BLaER1 treated with 17β-estradiol and CSF1 and Interleukin-3, amounts not matched to agents 10 nM and 100 nM (cell line): ENCODE measurements around the gene SHD.
"Not testable (repeated sequence)": the region's sequence is repeated elsewhere in the genome, so short reads cannot be mapped to it uniquely, and the experiment has no call there.

ENCODE experiments used
- H3K27ac ChIP-seq, 11 experiments: shearing (Covaris generic); formaldehyde crosslinking; 2 replicates each; pipeline ENCODE4 v1.8.1; 2022
- H3K27me3 ChIP-seq, 11 experiments: shearing (Covaris generic); formaldehyde crosslinking; 2 replicates each; pipeline ENCODE4 v1.8.1; 2022
- H3K36me3 ChIP-seq, 11 experiments: shearing (Covaris generic); formaldehyde crosslinking; 2 replicates each; pipeline ENCODE4 v1.8.1; 2022
- H3K4me1 ChIP-seq, 10 experiments: shearing (Covaris generic); formaldehyde crosslinking; 2 replicates each; pipeline ENCODE4 v1.8.1; 2022
- H3K4me2 ChIP-seq, 11 experiments: shearing (Covaris generic); formaldehyde crosslinking; 2 replicates each; pipeline ENCODE4 v1.8.1; 2022
- H3K4me3 ChIP-seq, 10 experiments: shearing (Covaris generic); formaldehyde crosslinking; 2 replicates each; pipeline ENCODE4 v1.8.1; 2022
- H3K9ac ChIP-seq, 11 experiments: shearing (Covaris generic); formaldehyde crosslinking; 2 replicates each; pipeline ENCODE4 v1.8.1; 2022
- H3K9me3 ChIP-seq, 11 experiments: shearing (Covaris generic); formaldehyde crosslinking; replicated peaks in 1 of 11; 2 replicates each; pipeline ENCODE4 v1.8.1; 2022
- H4K20me1 ChIP-seq, 11 experiments: shearing (Covaris generic); formaldehyde crosslinking; 2 replicates each; pipeline ENCODE4 v1.8.1; 2022
- Cebpa-rat ChIP-seq, 11 experiments: shearing (Covaris generic); IDR thresholded peaks; 2 replicates each; pipeline ENCODE4 v1.8.1; 2022

SHD gene

DNA sequence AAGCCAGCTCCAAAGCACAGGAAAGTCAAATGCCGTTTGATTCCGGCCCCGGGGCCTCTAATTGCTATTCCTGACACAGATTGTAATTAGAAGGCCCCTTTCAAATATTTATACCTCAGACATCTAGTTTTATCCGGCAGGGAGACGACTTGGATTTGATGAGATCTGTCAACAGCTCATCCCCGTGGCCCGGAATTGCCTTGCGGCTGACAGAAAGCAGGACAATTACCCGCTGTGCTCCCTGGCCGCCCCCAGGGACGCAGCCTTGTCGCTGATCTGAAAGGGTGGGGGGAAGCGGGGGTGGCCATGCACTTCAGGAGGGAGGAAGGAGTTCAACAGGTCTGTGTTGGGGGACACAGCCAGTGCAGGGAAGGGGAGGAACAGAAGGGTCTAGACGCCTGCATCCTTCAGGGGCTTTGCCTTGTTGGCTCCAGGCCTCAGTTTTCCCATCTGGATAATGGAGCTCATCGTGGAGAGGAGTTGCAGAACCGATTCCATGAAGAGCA lies 1.8 kb upstream of the SHD start:
- H3K4me2 ChIP-seq, result 0 out of 22 replicates have a peak overlapping the region, but pooled peaks of 1 of the 11 experiments have one; percentile 92
- TF ChIP-seq Cebpa-rat (IDR thresholded peaks at IDR 0.05), result no peak

DNA sequence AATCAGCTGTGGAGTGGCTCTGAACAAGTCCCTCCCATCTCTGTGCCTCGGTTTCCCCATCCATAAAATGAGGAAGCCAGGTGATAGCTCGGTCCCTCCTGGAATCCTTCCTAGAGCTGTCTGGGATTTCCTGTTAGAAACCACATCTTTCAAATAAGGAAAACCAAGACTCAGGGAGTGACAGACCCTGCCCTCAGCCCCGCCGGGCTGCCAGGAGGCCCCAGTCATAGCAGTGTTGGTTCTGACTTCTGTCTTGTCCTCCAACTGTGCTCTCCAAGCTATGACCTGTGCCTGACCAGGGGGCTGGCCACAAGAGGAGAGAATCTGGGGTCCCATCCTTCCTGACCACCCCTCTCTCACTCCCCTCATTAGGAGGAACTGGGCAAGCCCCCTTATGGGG lies 1.1 kb upstream of the SHD start:
- Histone ChIP-seq H3K9me3 (no peaks in the 10 kb centered on the region), H3K27me3 (peaks cover 53 to 62% (median 59%) of the 10 kb centered on the region in 11 experiments), H4K20me1 (peaks cover 0 to 22% (median 6%) of the 10 kb centered on the region in 11 experiments; a peak in 9 of 22 replicates), H3K4me1 (peaks cover 9 to 28% (median 19%) of the 10 kb centered on the region in 10 experiments; a peak in 19 of 20 replicates), H3K4me2 (peak overlapping the region in 8 of 11 experiments; percentile 34 to 92 (median 70); a peak in 16 of 22 replicates), H3K27ac (no peak overlapping the region), H3K4me3 (no peak overlapping the region), H3K36me3 (no peaks in the 10 kb centered on the region; a peak in 1 of 22 replicates), H3K9ac (peak overlapping the region in 3 of 11 experiments; percentile 24 to 37 (median 28); a peak in 2 of 22 replicates)
- TF ChIP-seq Cebpa-rat (IDR thresholded peaks at IDR 0.05), result no peak

More for the DNA sequence above, 1.8 kb upstream of the SHD start:
- peaks cover 45 to 55% (median 52%) of the 10 kb centered on the region in 11 experiments for H3K27me3 ChIP-seq
- no peak overlapping the region for H3K9ac ChIP-seq
- peaks cover 9 to 28% (median 19%) of the 10 kb centered on the region in 10 experiments; a peak in 19 of 20 replicates for H3K4me1 ChIP-seq
- no peaks in the 10 kb centered on the region for H3K9me3 ChIP-seq
- H4K20me1 ChIP-seq, result peaks cover 0 to 22% (median 6%) of the 10 kb centered on the region in 11 experiments; a peak in 9 of 22 replicates
- H3K4me3 ChIP-seq, result no peak overlapping the region
- peaks cover 0 to 7% (median under 1%) of the 10 kb centered on the region in 11 experiments; a peak in 6 of 22 replicates for H3K36me3 ChIP-seq
- H3K27ac ChIP-seq, result no peak overlapping the region

DNA sequence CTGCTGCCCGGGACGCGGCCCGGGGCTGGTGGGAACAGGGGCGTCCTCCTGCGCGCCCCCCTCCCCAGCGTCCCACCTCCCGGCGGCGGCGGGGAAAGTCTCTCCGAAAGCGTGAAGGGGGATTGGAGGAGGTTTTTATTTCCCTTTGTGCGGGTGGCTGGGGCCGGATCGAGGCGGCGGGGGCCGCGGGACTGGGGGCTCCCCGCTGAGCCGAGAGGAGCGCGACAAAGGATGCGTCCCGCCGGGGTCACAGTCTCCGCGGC lies 132 bp downstream of the SHD start:
- peaks cover 0 to 22% (median 6%) of the 10 kb centered on the region in 11 experiments; a peak in 9 of 22 replicates for H4K20me1 ChIP-seq
- no peak overlapping the region for H3K27ac ChIP-seq
- H3K4me2 ChIP-seq, result peak overlapping the region; percentile 84 to 94 (median 91)
- peaks cover 9 to 28% (median 19%) of the 10 kb centered on the region in 10 experiments; a peak in 19 of 20 replicates for H3K4me1 ChIP-seq
- H3K9ac ChIP-seq, result peak overlapping the region in 10 of 11 experiments; percentile 18 to 64 (median 48); a peak in 11 of 22 replicates
- H3K27me3 ChIP-seq, result peaks cover 54 to 67% (median 62%) of the 10 kb centered on the region in 11 experiments
- H3K4me3 ChIP-seq, result peak overlapping the region; percentile 38 to 65 (median 54)
- TF ChIP-seq Cebpa-rat (IDR thresholded peaks at IDR 0.05), result no peak
- no peaks in the 10 kb centered on the region for H3K9me3 ChIP-seq
- no peaks in the 10 kb centered on the region for H3K36me3 ChIP-seq

DNA sequence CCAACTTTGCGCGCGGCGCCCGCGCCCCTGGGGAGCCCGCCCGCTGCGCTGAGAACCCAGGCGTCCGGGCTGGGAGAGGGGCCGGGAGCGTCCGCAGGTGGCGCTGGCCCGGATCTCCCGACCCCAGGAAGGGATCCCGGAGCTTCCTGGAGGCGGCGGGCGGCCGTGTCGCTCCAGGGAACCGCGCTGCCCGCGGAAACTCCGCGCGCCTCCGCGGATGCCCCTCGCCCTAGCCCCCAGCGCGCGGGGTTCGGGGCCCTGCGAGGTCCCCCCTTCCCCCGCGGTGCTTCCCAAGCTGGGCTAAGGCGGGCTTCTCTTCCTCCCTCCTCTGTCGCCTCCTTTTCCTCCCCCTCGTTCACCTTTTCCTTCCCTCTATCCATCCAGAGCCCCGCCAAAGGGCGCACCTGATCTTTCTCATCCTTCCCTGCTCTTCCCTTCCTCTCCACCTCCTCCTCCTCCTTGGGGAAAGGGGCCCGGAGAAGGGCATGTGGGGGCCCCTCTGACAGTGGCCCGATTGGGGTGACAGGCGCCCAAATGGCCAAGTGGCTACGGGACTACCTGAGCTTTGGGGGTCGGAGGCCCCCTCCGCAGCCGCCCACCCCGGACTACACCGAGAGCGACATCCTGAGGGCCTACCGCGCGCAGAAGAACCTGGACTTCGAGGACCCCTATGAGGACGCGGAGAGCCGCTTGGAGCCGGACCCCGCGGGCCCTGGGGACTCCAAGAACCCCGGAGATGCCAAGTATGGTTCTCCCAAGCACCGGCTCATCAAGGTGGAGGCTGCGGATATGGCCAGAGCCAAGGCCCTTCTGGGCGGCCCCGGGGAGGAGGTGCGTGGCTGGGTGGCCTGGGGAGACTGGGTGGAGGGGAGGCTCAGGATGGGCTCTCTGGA lies 710 bp downstream of the SHD start:
- Histone ChIP-seq H3K4me3 (peak overlapping the region; percentile 38 to 65 (median 54)), H4K20me1 (peaks cover 0 to 22% (median 6%) of the 10 kb centered on the region in 11 experiments; a peak in 9 of 22 replicates), H3K9me3 (no peaks in the 10 kb centered on the region), H3K27me3 (peaks cover 54 to 67% (median 62%) of the 10 kb centered on the region in 11 experiments), H3K9ac (peak overlapping the region in 10 of 11 experiments; percentile 18 to 64 (median 48); a peak in 12 of 22 replicates), H3K36me3 (no peaks in the 10 kb centered on the region), H3K27ac (no peak overlapping the region), H3K4me2 (peak overlapping the region; percentile 84 to 94 (median 91)), H3K4me1 (peaks cover 9 to 28% (median 19%) of the 10 kb centered on the region in 10 experiments; a peak in 19 of 20 replicates)
- no peak for TF ChIP-seq Cebpa-rat (IDR thresholded peaks at IDR 0.05)

DNA sequence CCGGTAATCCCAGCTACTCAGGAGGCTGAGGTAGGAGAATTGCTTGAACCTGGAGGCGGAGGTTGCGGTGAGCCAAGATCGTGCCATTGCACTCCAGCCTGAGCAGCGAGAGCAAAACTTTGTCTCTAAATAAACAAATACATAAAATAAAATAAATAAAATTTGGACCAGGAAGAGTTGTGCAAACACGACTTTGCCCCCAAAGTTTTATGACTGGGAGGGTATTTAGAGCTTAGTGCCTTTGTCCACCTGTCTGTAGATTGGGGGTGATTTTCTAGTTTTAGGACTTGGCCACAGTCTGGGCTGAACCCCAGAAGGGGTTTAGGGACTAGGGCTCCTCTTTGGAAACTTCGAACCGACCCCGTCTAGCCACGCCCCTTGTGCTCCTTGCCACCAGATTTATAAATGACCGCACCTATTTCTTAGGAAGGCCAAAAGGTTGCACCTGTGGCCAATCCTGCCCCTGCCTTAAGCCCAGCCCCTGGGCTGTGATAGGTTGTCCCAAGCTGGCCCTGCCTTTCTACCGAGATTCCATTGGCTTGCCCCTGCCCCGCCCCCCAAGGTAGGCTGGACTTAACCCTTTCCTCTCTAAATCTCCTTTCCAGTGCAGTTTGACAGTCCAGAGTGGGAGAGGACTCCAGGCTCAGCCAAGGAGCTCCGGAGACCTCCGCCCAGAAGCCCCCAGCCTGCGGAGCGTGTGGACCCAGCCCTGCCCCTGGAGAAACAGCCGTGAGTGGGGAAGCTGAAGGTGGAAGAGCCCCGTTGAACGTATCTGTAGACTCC lies 5.3 kb downstream of the SHD start:
- Histone ChIP-seq H3K36me3 (no peaks in the 10 kb centered on the region), H3K9me3 (no peaks in the 10 kb centered on the region), H4K20me1 (peaks cover 0 to 14% (median 6%) of the 10 kb centered on the region in 11 experiments; a peak in 6 of 22 replicates), H3K27me3 (peaks cover 34 to 41% (median 39%) of the 10 kb centered on the region in 11 experiments), H3K4me3 (no peak overlapping the region), H3K9ac (no peak overlapping the region), H3K4me2 (no peak overlapping the region), H3K4me1 (peaks cover 4 to 12% (median 8%) of the 10 kb centered on the region in 10 experiments; a peak in 19 of 20 replicates), H3K27ac (no peak overlapping the region)
- no peak for TF ChIP-seq Cebpa-rat (IDR thresholded peaks at IDR 0.05)

DNA sequence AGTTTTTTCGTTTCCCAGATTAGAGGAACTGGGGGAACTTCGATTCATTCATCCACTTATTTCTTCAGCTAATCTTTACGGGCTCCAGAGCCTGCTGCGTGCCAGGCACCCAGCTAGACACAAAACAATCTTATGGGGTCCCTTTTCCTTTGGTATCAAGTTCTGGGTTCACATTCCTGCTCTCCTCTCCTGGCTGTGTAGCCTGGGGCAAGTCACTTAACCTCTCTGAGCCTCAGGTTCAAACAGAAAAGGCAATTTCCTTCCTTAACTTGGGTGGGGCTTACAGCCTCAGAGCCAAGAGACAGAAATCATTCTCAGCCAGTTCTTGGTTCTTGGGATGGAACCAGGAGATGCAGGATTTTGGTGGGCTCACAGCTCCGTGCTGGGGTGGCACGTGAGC lies 5.9 kb downstream of the SHD start:
- H3K4me2 ChIP-seq, result no peak overlapping the region
- H3K9me3 ChIP-seq, result no peaks in the 10 kb centered on the region
- H3K36me3 ChIP-seq, result no peaks in the 10 kb centered on the region
- peaks cover 0 to 8% (median 0%) of the 10 kb centered on the region in 11 experiments; a peak in 4 of 22 replicates for H4K20me1 ChIP-seq
- H3K27ac ChIP-seq, result no peak overlapping the region
- H3K27me3 ChIP-seq, result peaks cover 28 to 35% (median 33%) of the 10 kb centered on the region in 11 experiments
- H3K4me3 ChIP-seq, result no peak overlapping the region
- no peak overlapping the region for H3K9ac ChIP-seq
- H3K4me1 ChIP-seq, result peaks cover 0 to 6% (median 2%) of the 10 kb centered on the region in 10 experiments; a peak in 12 of 20 replicates
- no peak for TF ChIP-seq Cebpa-rat (IDR thresholded peaks at IDR 0.05)

DNA sequence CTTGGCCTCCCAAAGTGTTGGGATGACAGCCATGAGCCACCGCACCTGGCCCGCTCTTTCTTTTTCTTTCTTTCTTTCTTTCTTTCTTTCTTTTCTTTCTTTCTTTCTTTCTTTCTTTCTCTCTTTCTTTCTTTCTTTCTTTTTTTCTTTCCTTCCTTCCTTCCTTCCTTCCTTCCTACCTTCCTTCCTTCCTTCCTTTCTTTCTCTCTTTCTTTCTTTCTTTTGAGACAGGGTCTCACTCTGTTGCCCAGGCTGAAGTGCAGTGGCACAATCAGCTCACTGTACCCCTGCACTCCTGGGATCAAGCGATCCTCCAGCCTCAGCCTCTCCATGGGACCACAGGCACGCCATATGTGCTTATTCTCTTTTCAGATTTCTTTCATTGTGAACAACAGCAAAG lies 7.1 kb downstream of the SHD start:
- H3K9me3 ChIP-seq, H3K27ac ChIP-seq, H3K9ac ChIP-seq, H4K20me1 ChIP-seq, H3K36me3 ChIP-seq, H3K4me1 ChIP-seq, H3K4me3 ChIP-seq, H3K4me2 ChIP-seq: not testable (repeated sequence)
- H3K27me3 ChIP-seq, result peaks cover 16 to 24% (median 21%) of the 10 kb centered on the region in 11 experiments

DNA sequence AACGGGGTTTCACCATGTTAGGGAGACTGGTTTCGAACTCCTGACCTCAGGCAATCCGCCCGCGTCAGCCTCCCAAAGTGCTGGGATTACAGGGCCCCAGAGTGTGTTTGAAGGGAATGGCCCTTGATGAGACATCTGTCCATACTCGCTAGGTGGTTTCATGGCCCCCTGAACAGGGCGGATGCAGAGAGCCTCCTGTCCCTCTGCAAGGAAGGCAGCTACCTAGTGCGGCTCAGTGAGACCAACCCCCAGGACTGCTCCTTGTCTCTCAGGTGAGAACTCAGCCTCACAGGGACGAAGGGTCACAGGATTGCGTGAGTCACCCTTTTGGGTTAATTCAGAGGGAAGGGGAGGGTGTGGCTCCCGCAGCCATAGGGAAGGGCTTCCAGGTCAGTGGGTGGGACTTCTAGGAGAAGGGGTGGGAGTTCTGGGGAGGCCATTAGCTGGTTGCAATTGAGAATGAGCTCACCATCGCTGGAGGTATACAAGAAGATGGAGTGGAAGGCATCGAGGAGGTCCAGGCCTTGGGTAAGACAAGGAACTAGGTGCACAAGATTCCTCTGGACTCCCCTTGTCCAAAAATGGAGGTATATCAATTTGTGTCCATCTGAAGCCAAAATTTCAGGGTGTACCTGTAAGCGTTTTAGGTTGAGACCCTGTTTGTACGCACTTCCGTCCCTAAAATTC lies 9.2 kb downstream of the SHD start:
- Histone ChIP-seq H3K4me1 (peaks cover 0 to 4% (median 0%) of the 10 kb centered on the region in 10 experiments; a peak in 2 of 20 replicates), H3K36me3 (no peaks in the 10 kb centered on the region), H3K9me3 (no peaks in the 10 kb centered on the region), H3K4me2 (no peak overlapping the region), H4K20me1 (no peaks in the 10 kb centered on the region), H3K27me3 (peaks cover 0 to 4% (median 0%) of the 10 kb centered on the region in 11 experiments; a peak in 6 of 22 replicates), H3K9ac (no peak overlapping the region), H3K4me3 (no peak overlapping the region), H3K27ac (no peak overlapping the region)
- TF ChIP-seq Cebpa-rat (IDR thresholded peaks at IDR 0.05), result no peak
